ENCODE data around the gene MARCHF2. TPM values are rescaled to one million over a fixed set of nuclear protein-coding genes. Genes with fewer than 3 reads are reported as not detected.
A peak's percentile ranks its signal among the peaks of the same experiment; 100 is the strongest.
"Not testable (repeated sequence)": the region's sequence is repeated elsewhere in the genome, so short reads cannot be mapped to it uniquely, and the experiment has no call there.

MARCHF2 gene
- total and polyA plus RNA-seq, 5 donors from 2014 or later: 34.3 to 58.4 (median 51.6) TPM

GRCh38 chr19:8371011-8371804 lies 41.9 kb upstream of the MARCHF2 start:
- ATAC-seq (ENCODE audit: low read depth in 2 of 2) (no peak), DNase-seq (no peak)
- no peaks in the 10 kb centered on the region for H3K36me3 ChIP-seq (ENCODE audit: control insufficient read depth, insufficient read depth, low read length)
- Mint-ChIP-seq H3K4me3 (no peak overlapping the region), H3K9me3 (peaks cover 0 to 1% (median 0%) of the 10 kb centered on the region in 7 donors), H3K36me3 (no peaks in the 10 kb centered on the region), H3K4me1 (peaks cover 0 to 5% (median 0%) of the 10 kb centered on the region in 4 donors), H3K27ac (peak overlapping the region in 1 of 3 donors; percentile 77), H3K27me3 (peaks cover 20% of the 10 kb centered on the region)
- no peaks in the 10 kb centered on the region for H3K4me1 ChIP-seq (ENCODE audit: control insufficient read depth, insufficient read depth, low read length, poor library complexity, severe bottlenecking)
- peaks cover 2% of the 10 kb centered on the region for H3K27me3 ChIP-seq (ENCODE audit: control insufficient read depth, insufficient read depth, low read length)
- H3K27ac ChIP-seq (ENCODE audit: insufficient read depth, low read length, poor library complexity, severe bottlenecking): no peak overlapping the region
- no peaks in the 10 kb centered on the region for H3K9me3 ChIP-seq (ENCODE audit: control insufficient read depth in 2 of 2, low read length in 2 of 2)
- H3K4me3 ChIP-seq (ENCODE audit: low read depth, low read length): no peak overlapping the region

- H3K27ac ChIP-seq (ENCODE audit: insufficient read depth, low read length, poor library complexity, severe bottlenecking): no peak overlapping the region
- no peak for ATAC-seq (ENCODE audit: low read depth in 2 of 2)
- Mint-ChIP-seq H3K36me3 (peaks cover under 1% of the 10 kb centered on the region), H3K27ac (no peak overlapping the region), H3K27me3 (no peaks in the 10 kb centered on the region), H3K4me3 (no peak overlapping the region), H3K4me1 (peaks cover 0 to 6% (median 1%) of the 10 kb centered on the region in 4 donors), H3K9me3 (no peaks in the 10 kb centered on the region)
- H3K4me1 ChIP-seq (ENCODE audit: control insufficient read depth, insufficient read depth, low read length, poor library complexity, severe bottlenecking): no peaks in the 10 kb centered on the region
- H3K9me3 ChIP-seq (ENCODE audit: control insufficient read depth in 2 of 2, low read length in 2 of 2): no peaks in the 10 kb centered on the region
- no peaks in the 10 kb centered on the region for H3K36me3 ChIP-seq (ENCODE audit: control insufficient read depth, insufficient read depth, low read length)
- no peaks in the 10 kb centered on the region for H3K27me3 ChIP-seq (ENCODE audit: control insufficient read depth, insufficient read depth, low read length)
- no peak overlapping the region for H3K4me3 ChIP-seq (ENCODE audit: low read depth, low read length)
- peak in 1 of 3 donors; percentile 38 for DNase-seq
Observed at GRCh38 chr19:8373867-8374813, 39.0 kb upstream of the MARCHF2 start.

- H3K9me3 ChIP-seq (ENCODE audit: control insufficient read depth in 2 of 2, low read length in 2 of 2); H3K27ac Mint-ChIP-seq; ATAC-seq (ENCODE audit: low read depth in 2 of 2); H3K4me1 ChIP-seq (ENCODE audit: control insufficient read depth, insufficient read depth, low read length, poor library complexity, severe bottlenecking); H3K4me1 Mint-ChIP-seq; H3K27me3 Mint-ChIP-seq; H3K4me3 ChIP-seq (ENCODE audit: low read depth, low read length); H3K4me3 Mint-ChIP-seq; H3K9me3 Mint-ChIP-seq; DNase-seq; H3K36me3 Mint-ChIP-seq; H3K36me3 ChIP-seq (ENCODE audit: control insufficient read depth, insufficient read depth, low read length); H3K27ac ChIP-seq (ENCODE audit: insufficient read depth, low read length, poor library complexity, severe bottlenecking); H3K27me3 ChIP-seq (ENCODE audit: control insufficient read depth, insufficient read depth, low read length): not testable (repeated sequence)
Observed at GRCh38 chr19:8375766-8376165, 37.3 kb upstream of the MARCHF2 start.

GRCh38 chr19:8376373-8376974 lies 36.6 kb upstream of the MARCHF2 start:
- not testable (repeated sequence) for H3K36me3 ChIP-seq (ENCODE audit: control insufficient read depth, insufficient read depth, low read length); ATAC-seq (ENCODE audit: low read depth in 2 of 2); H3K27me3 Mint-ChIP-seq; H3K4me1 ChIP-seq (ENCODE audit: control insufficient read depth, insufficient read depth, low read length, poor library complexity, severe bottlenecking); H3K27me3 ChIP-seq (ENCODE audit: control insufficient read depth, insufficient read depth, low read length); H3K27ac ChIP-seq (ENCODE audit: insufficient read depth, low read length, poor library complexity, severe bottlenecking); H3K36me3 Mint-ChIP-seq; H3K9me3 ChIP-seq (ENCODE audit: control insufficient read depth in 2 of 2, low read length in 2 of 2); H3K27ac Mint-ChIP-seq; DNase-seq; H3K4me3 ChIP-seq (ENCODE audit: low read depth, low read length); H3K9me3 Mint-ChIP-seq; H3K4me1 Mint-ChIP-seq; H3K4me3 Mint-ChIP-seq

- H3K4me3 Mint-ChIP-seq: no peak overlapping the region
- H3K27ac Mint-ChIP-seq: no peak overlapping the region
- Histone ChIP-seq H3K9me3 (ENCODE audit: control insufficient read depth in 2 of 2, low read length in 2 of 2) (no peaks in the 10 kb centered on the region), H3K27me3 (ENCODE audit: control insufficient read depth, insufficient read depth, low read length) (no peaks in the 10 kb centered on the region), H3K4me3 (ENCODE audit: low read depth, low read length) (no peak overlapping the region), H3K36me3 (ENCODE audit: control insufficient read depth, insufficient read depth, low read length) (no peaks in the 10 kb centered on the region), H3K27ac (ENCODE audit: insufficient read depth, low read length, poor library complexity, severe bottlenecking) (no peak overlapping the region), H3K4me1 (ENCODE audit: control insufficient read depth, insufficient read depth, low read length, poor library complexity, severe bottlenecking) (no peaks in the 10 kb centered on the region)
- H3K4me1 Mint-ChIP-seq: peaks cover 0 to 7% (median 1%) of the 10 kb centered on the region in 4 donors
- ATAC-seq (ENCODE audit: low read depth in 2 of 2) (no peak), DNase-seq (no peak)
- H3K36me3 Mint-ChIP-seq: peaks cover 6% of the 10 kb centered on the region
- no peaks in the 10 kb centered on the region for H3K27me3 Mint-ChIP-seq
- no peaks in the 10 kb centered on the region for H3K9me3 Mint-ChIP-seq
Observed at GRCh38 chr19:8377598-8377997, 35.5 kb upstream of the MARCHF2 start.

GRCh38 chr19:8379156-8379891 lies 33.8 kb upstream of the MARCHF2 start:
- DNase-seq; H3K27me3 ChIP-seq (ENCODE audit: control insufficient read depth, insufficient read depth, low read length); H3K4me1 ChIP-seq (ENCODE audit: control insufficient read depth, insufficient read depth, low read length, poor library complexity, severe bottlenecking): not testable (repeated sequence)

GRCh38 chr19:8384569-8384968 lies 28.5 kb upstream of the MARCHF2 start:
- H3K27ac Mint-ChIP-seq; H3K27me3 Mint-ChIP-seq; H3K9me3 ChIP-seq (ENCODE audit: control insufficient read depth in 2 of 2, low read length in 2 of 2); ATAC-seq (ENCODE audit: low read depth in 2 of 2); H3K36me3 ChIP-seq (ENCODE audit: control insufficient read depth, insufficient read depth, low read length); H3K4me1 ChIP-seq (ENCODE audit: control insufficient read depth, insufficient read depth, low read length, poor library complexity, severe bottlenecking); H3K27ac ChIP-seq (ENCODE audit: insufficient read depth, low read length, poor library complexity, severe bottlenecking); DNase-seq; H3K36me3 Mint-ChIP-seq; H3K27me3 ChIP-seq (ENCODE audit: control insufficient read depth, insufficient read depth, low read length); H3K9me3 Mint-ChIP-seq; H3K4me3 ChIP-seq (ENCODE audit: low read depth, low read length); H3K4me3 Mint-ChIP-seq; H3K4me1 Mint-ChIP-seq: not testable (repeated sequence)

More at GRCh38 chr19:8379156-8379891, 33.8 kb upstream of the MARCHF2 start:
- H3K4me1 Mint-ChIP-seq; H3K27ac Mint-ChIP-seq; H3K4me3 ChIP-seq (ENCODE audit: low read depth, low read length); H3K27ac ChIP-seq (ENCODE audit: insufficient read depth, low read length, poor library complexity, severe bottlenecking); H3K4me3 Mint-ChIP-seq; H3K36me3 Mint-ChIP-seq; H3K27me3 Mint-ChIP-seq; H3K36me3 ChIP-seq (ENCODE audit: control insufficient read depth, insufficient read depth, low read length); H3K9me3 Mint-ChIP-seq; H3K9me3 ChIP-seq (ENCODE audit: control insufficient read depth in 2 of 2, low read length in 2 of 2); ATAC-seq (ENCODE audit: low read depth in 2 of 2): not testable (repeated sequence)
